Memory B cell (primary cell): ENCODE data around the gene CLEC5A.
"Not testable (repeated sequence)": the region's sequence is repeated elsewhere in the genome, so short reads cannot be mapped to it uniquely, and the experiment has no call there.

Experiments
- ATAC-seq: fragments of 150-1000 bp; cut with Tn5 transposase; 2 replicates; pipeline ENCODE4 v1.10.0; 2021; ENCODE audit warnings: low read depth, mild to moderate bottlenecking, moderate library complexity
- DNase-seq, 2 donors: peaks; one replicate each; pipeline ENCODE4 v3.0.0; 2022; ENCODE audit warnings: low spot score in 2 of 2
- H3K27ac Mint-ChIP-seq: one replicate; pipeline ENCODE4 v1.8.0; 2022; ENCODE audit warnings: mild to moderate bottlenecking, moderate library complexity, mixed read lengths
- H3K27me3 Mint-ChIP-seq: one replicate; pipeline ENCODE4 v1.8.0; 2022; ENCODE audit warnings: mixed read lengths
- H3K36me3 Mint-ChIP-seq: one replicate; pipeline ENCODE4 v1.8.0; 2022; ENCODE audit warnings: mild to moderate bottlenecking, mixed read lengths
- H3K4me1 Mint-ChIP-seq: one replicate; pipeline ENCODE4 v1.8.0; 2022; ENCODE audit warnings: mixed read lengths
- H3K4me3 Mint-ChIP-seq: one replicate; pipeline ENCODE4 v1.8.0; 2022; ENCODE audit warnings: mild to moderate bottlenecking, moderate library complexity, mixed read lengths
- H3K9me3 Mint-ChIP-seq: one replicate; pipeline ENCODE4 v1.8.0; 2022; ENCODE audit warnings: mixed read lengths

The CLEC5A gene

GRCh38 chr7:141928146-141928844 is 18.5 kb downstream of the CLEC5A start:
- ATAC-seq (no peak), DNase-seq (no peak)
- Mint-ChIP-seq H3K4me3 (no peak overlapping the region), H3K27me3 (peaks cover 2% of the 10 kb centered on the region), H3K9me3 (peaks cover 2% of the 10 kb centered on the region), H3K4me1 (no peaks in the 10 kb centered on the region), H3K27ac (no peak overlapping the region), H3K36me3 (no peaks in the 10 kb centered on the region)

DNA sequence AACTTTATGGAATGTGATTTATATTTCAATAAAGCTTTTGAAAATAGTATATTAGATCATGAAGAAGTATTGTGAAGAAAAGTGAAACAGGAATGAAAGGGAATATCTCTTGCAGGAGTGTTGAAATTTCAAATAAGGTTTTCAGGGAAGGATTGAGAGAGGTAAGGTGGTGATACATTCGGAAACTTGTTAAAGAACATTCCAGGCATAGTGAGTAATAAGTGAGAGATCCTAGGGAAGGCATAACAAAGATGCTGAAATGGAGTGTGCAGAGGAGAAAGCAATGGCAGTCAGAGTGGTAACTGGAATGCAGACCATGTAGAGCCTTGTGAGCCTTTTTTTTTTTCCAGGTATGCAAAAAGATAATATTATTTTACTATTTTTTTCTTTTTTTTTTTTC is 26.5 kb downstream of the CLEC5A start:
- Mint-ChIP-seq H3K4me3 (no peak overlapping the region), H3K27ac (no peak overlapping the region), H3K36me3 (no peaks in the 10 kb centered on the region), H3K4me1 (no peaks in the 10 kb centered on the region), H3K27me3 (no peaks in the 10 kb centered on the region), H3K9me3 (peaks cover 3% of the 10 kb centered on the region)
- DNase-seq: no peak
- ATAC-seq: no peak

DNA sequence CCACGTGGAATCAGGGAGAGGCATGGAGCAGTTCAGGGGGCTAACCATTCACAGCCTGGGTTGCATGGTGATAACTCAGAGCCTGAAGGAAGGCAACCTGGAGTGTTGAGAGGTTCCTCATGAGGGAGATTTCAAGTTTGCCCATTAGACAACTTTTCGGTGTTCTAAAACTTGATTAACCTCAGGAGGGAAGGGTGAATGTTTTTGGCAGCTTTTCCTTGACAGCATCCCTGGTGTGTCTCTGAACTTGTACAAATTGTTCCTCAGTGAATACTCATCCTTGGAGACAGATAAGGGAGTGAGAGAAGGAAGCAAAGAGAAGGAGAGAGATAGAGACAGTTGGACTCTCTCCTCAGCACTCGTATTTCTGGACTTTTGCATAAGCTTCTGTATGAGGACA is 30.7 kb downstream of the CLEC5A start, which contains the start of gene OR9A4:
TSS of gene OR9A4 (plus strand) at position 301 of the 400 bp plus-strand sequence. CDS start 2,477 bp downstream, outside the sequence.
- H3K27me3 Mint-ChIP-seq: no peaks in the 10 kb centered on the region
- H3K36me3 Mint-ChIP-seq: no peaks in the 10 kb centered on the region
- no peaks in the 10 kb centered on the region for H3K4me1 Mint-ChIP-seq
- DNase-seq: no peak
- no peak for ATAC-seq
- no peak within 1 kb of the TSS for H3K4me3 Mint-ChIP-seq
- H3K9me3 Mint-ChIP-seq: peaks cover 3% of the 10 kb centered on the region
- H3K27ac Mint-ChIP-seq: no peak within 1 kb of the TSS

DNA sequence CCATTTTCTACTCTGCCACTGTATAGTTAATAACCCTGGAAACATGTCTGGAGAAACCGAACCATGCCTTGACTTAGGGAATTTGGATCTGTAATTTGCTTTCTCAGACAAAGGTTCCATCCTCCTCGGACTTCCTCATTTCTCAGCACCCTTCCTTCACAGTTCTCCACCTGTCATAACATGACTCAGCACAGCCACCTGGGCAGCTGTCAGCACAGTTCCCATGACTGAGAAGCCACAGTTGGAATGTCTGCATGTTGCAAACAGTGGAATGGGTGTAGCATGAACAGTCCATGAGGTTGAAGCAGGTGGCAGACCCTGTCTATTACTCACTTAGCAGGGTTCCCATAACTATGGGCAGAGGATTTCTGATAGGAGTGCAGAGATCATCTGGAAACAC is 31.2 kb downstream of the CLEC5A start:
- Mint-ChIP-seq H3K27ac (no peak overlapping the region), H3K4me3 (no peak overlapping the region), H3K4me1 (no peaks in the 10 kb centered on the region), H3K36me3 (no peaks in the 10 kb centered on the region), H3K27me3 (peaks cover 3% of the 10 kb centered on the region), H3K9me3 (peaks cover 3% of the 10 kb centered on the region)
- DNase-seq (no peak), ATAC-seq (no peak)

DNA sequence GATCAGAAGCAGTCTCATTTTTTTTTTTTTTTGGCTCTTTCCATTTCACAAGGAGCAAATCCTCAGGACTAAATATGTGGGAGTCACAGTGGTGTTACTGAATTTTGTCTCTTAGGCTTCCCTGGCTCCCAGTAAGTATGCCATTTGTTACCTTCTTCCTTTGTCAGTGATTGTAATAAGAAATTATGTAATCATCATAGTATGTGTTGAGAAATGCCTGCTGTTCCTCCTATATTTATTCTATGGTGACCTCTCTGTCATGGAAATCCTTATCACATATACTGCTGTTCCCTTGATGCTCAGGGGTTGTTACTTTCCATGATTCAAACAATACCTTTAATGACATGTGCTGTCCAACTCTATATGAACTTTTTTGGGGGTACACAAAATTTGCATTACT is 35.4 kb downstream of the CLEC5A start:
- DNase-seq (no peak), ATAC-seq (no peak)
- H3K27me3 Mint-ChIP-seq: peaks cover 3% of the 10 kb centered on the region
- H3K9me3 Mint-ChIP-seq: peaks cover 1% of the 10 kb centered on the region
- no peak overlapping the region for H3K27ac Mint-ChIP-seq
- no peaks in the 10 kb centered on the region for H3K4me1 Mint-ChIP-seq
- H3K4me3 Mint-ChIP-seq: no peak overlapping the region
- no peaks in the 10 kb centered on the region for H3K36me3 Mint-ChIP-seq

- DNase-seq: no peak
- Mint-ChIP-seq H3K9me3 (peaks cover 2% of the 10 kb centered on the region), H3K27ac (no peak overlapping the region), H3K4me3 (no peak overlapping the region), H3K4me1 (no peaks in the 10 kb centered on the region), H3K27me3 (peaks cover 6% of the 10 kb centered on the region), H3K36me3 (no peaks in the 10 kb centered on the region)
- ATAC-seq: no peak
Observed at GRCh38 chr7:141906285-141906684, 40.5 kb downstream of the CLEC5A start.

GRCh38 chr7:141899366-141899765 is 47.4 kb downstream of the CLEC5A start:
- H3K9me3 Mint-ChIP-seq, H3K4me3 Mint-ChIP-seq, H3K36me3 Mint-ChIP-seq, ATAC-seq, DNase-seq, H3K4me1 Mint-ChIP-seq, H3K27ac Mint-ChIP-seq, H3K27me3 Mint-ChIP-seq: not testable (repeated sequence)

GRCh38 chr7:141891336-141891735 is 55.4 kb downstream of the CLEC5A start:
- H3K4me3 Mint-ChIP-seq: no peak overlapping the region

DNA sequence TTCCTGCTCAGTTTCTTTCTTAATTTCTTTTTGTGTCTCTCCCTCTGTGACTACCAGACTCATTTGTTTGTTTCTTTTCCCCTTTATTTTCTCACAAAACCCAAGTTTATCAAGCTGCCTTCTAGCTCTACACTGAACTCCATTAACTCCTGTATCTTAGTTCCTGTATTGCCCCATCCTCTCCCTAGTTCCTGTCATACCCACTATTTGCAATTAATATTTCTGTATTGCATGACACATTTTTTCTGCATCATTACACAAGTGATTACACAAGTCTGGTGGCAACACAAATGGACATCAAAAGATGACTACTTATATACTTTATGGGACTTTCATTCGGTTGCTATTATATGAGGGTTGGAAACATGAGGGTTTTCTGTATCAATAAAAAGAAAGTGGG is 57.5 kb downstream of the CLEC5A start:
- H3K36me3 Mint-ChIP-seq: no peaks in the 10 kb centered on the region
- H3K27ac Mint-ChIP-seq: no peak overlapping the region
- H3K4me3 Mint-ChIP-seq: no peak overlapping the region
- ATAC-seq (no peak), DNase-seq (no peak)
- peaks cover 2% of the 10 kb centered on the region for H3K27me3 Mint-ChIP-seq
- H3K9me3 Mint-ChIP-seq: peaks cover 3% of the 10 kb centered on the region
- H3K4me1 Mint-ChIP-seq: no peaks in the 10 kb centered on the region

More at GRCh38 chr7:141891336-141891735, 55.4 kb downstream of the CLEC5A start:
- no peak for DNase-seq
- Mint-ChIP-seq H3K27ac (no peak overlapping the region), H3K9me3 (peaks cover 3% of the 10 kb centered on the region), H3K36me3 (no peaks in the 10 kb centered on the region), H3K4me1 (no peaks in the 10 kb centered on the region), H3K27me3 (peaks cover 2% of the 10 kb centered on the region)
- no peak for ATAC-seq

- ATAC-seq (no peak), DNase-seq (no peak)
- H3K36me3 Mint-ChIP-seq: no peaks in the 10 kb centered on the region
- H3K9me3 Mint-ChIP-seq: peaks cover 3% of the 10 kb centered on the region
- no peak overlapping the region for H3K27ac Mint-ChIP-seq
- peaks cover 2% of the 10 kb centered on the region for H3K27me3 Mint-ChIP-seq
- H3K4me1 Mint-ChIP-seq: no peaks in the 10 kb centered on the region
- H3K4me3 Mint-ChIP-seq: no peak overlapping the region
Observed at GRCh38 chr7:141884539-141885225, 62.1 kb downstream of the CLEC5A start.

- peaks cover 4% of the 10 kb centered on the region for H3K9me3 Mint-ChIP-seq
- no peak overlapping the region for H3K4me3 Mint-ChIP-seq
Observed at GRCh38 chr7:141880960-141881359, 65.8 kb downstream of the CLEC5A start.

DNA sequence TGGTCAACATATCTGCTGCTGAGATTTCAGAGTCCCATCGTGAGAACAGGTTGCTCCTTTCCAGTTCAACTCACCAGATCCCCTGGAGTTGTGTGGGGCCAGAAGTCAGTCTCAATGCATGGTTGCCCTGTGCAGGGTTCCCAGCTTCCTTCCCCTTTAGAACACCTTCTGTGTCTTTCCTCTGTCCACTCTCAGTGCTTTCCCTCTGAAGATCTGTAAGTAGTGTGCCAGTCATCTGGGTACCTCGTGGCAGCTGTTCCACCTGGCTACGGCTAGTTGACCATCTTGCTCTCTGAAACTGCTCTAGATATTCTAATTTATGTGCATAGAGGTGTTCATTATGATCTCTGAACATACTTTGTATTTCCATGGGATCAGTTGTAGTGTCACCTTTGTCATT is 69.4 kb downstream of the CLEC5A start:
- no peaks in the 10 kb centered on the region for H3K4me1 Mint-ChIP-seq
- no peak overlapping the region for H3K4me3 Mint-ChIP-seq
- H3K27me3 Mint-ChIP-seq: no peaks in the 10 kb centered on the region
- DNase-seq (no peak), ATAC-seq (no peak)
- no peak overlapping the region for H3K27ac Mint-ChIP-seq
- H3K36me3 Mint-ChIP-seq: no peaks in the 10 kb centered on the region
- H3K9me3 Mint-ChIP-seq: peaks cover 5% of the 10 kb centered on the region

More at GRCh38 chr7:141880960-141881359, 65.8 kb downstream of the CLEC5A start:
- Mint-ChIP-seq H3K36me3 (no peaks in the 10 kb centered on the region), H3K4me1 (no peaks in the 10 kb centered on the region), H3K27ac (no peak overlapping the region), H3K27me3 (no peaks in the 10 kb centered on the region)
- no peak for DNase-seq
- ATAC-seq: no peak
